ENCODE results near the gene KRT7.
A peak's percentile ranks its signal among the peaks of the same experiment; 100 is the strongest.
"Not testable (repeated sequence)": the region's sequence is repeated elsewhere in the genome, so short reads cannot be mapped to it uniquely, and the experiment has no call there.

The KRT7 gene

DNA sequence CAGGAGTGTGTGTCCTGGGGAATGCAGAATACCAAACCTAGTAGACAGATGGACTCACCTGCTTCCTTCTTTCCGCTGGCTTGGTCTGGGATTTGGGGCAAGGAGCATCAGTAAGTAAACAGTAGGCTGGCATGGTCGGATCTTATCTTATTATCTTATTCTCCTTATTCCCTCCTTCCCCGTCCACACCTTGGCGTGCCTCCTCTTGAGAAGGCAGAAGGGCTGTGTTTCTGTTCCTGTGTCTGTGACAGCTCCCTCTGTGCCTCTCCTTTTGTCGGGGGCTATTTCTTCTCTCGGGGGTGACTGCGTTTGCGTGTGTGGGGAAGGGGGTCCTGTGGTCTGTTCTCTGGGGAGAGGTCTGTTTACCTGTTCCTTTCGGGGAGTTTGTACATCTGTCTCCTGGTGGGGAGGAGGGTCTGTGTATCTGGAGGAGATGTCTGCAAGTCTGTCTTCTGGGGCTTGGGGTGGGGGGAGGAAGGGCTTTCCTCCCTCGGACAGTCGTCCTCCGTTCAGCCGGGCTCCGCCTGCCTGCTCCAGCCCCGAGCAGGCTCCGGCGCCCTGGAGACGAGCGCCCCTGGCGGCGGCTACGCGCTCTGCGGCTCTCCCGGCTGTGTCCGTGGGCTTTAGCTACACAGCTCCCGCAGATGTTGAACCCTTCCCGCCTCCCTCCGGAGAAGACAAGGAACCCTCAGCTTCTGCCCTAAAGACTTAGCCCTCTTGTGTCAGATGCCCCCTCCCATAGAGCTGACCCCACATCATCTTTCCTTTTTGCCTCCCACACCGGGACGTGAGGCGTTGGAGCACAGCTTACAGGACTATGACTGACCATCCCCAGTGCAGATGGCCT is 45.8 kb downstream of the KRT7 start:
- DNase-seq (ENCODE audit: low read depth) = peak; percentile 41

DNA sequence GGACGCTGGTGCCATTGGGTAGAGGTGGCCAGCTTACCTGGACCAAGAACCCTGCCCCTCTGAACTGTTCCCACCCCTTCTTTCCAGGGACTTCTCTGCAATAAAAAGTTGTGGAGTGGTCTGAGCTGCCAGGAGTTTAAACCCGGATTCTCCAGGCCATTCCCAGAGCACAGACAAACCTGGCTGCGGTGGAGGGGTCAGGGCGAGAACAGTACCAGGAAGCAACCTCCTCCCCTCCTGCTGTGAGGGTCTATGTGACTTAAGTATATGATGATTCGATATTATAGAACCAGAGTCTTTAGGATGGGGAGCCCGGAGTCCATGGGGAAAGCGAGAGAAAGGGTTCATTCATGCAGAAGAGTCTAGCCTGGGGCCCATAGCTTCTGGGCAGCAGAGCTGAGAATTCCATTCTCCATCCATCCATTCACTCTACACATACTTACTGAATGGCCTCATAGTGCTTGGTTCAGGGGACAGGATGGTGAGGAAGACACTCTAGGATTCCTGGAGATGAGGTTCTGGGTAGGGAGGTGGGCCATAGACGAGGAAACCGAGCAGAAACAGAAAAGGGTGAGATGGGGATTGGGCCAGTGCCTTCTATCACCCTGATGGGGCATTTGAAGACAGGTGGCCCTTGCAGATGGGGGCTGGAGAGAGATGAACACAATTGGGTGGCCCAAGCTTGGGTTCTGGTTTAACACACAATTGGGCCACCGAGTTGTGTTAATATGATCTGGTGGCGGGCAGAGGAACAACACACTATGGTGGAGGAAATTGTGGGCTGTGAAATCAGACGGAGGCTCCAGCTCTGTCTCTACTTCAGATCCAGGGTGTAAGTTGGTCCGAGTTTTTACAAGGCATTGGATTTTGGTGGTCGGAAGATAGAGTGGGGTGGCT is 46.6 kb downstream of the KRT7 start:
- no peak for DNase-seq (ENCODE audit: low read depth)

DNA sequence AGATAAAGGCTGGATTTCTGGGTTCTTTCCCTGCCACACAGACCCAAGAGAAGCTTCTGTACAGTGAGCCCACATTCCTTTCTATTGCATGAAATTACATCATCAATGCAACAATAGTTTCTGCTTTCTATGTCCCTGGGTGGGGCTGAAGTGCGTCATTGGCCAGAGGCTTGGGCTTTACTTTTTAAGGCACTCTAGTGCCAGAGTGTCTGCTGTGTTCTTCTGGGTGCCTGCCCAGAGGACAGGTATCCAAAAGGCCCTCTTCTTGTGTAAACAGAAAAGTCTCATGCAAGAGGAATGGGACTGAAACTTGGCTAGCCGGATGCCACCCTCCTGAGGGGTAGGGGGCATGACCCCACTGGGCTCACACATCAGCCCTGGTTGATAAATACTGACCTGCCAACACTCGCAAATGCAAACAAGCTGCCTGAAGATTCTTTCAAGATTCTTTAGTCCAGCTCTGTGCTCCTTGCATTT is 47.3 kb downstream of the KRT7 start:
- DNase-seq (ENCODE audit: low read depth) = no peak

DNA sequence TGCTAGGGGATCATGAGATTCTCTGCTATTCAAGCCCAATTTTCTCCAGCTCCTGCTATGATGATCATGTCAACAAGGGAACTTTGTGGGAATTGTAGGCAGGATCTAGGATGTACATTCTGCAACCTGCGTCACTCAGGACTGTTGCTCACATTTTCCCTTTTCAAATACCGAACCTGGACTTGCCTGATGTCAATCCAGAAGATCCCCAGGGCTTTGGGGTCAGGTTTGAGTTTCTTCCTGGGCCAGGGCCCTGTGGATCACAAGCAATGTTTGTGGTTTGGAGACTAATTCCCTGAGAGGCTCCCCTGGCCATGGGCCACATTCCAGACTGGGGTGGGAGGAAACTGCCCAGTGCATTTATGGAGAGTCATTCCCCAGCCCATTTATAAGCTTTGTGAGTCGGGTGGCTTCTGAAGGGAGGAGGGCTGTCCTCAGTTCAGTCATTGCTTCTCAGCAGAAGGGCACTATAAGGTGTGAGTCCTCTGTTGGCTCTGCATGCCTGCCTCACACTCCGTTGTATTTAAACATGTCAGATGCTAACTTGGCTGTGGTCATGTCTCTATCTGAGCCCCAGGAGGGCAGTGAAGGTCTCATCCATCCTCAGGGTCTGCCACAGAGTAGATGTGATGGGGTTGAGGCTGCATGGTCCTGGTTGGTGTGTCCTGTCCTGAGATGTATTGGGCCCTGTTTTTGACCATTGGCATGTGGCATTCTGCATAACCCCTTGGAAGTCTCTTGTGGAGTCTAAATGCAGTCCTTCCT is 47.9 kb downstream of the KRT7 start:
- no peak for DNase-seq (ENCODE audit: low read depth)

DNA sequence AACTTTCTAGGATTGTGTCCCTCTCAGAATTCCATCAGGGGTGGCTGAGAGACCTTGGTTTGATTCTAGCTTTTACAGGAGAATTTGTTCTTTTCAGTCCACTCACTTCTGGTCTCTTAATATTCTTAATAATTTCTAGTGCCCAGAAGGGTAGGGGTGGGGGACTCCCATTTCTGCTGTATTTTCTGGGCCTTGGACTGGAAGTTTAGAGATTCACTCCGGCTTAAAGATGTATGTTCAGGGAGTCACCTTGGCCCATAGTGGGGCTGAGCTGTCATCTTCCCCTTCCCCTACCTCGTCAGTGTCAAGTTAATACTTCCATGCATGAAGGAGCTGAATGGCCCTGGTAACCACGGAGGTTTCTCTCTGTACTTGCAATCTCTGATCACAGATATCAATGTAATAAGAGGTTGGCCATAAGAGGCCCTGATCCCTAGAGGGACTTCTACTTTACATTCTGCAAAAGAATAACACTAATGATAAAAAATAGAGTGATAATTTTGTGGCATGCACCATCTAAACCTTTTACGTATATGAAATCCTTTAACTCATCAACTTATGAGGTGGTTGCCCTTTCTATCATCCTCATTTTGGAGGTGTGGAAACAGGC is 51.6 kb downstream of the KRT7 start:
- DNase-seq (ENCODE audit: low read depth) = no peak

DNA sequence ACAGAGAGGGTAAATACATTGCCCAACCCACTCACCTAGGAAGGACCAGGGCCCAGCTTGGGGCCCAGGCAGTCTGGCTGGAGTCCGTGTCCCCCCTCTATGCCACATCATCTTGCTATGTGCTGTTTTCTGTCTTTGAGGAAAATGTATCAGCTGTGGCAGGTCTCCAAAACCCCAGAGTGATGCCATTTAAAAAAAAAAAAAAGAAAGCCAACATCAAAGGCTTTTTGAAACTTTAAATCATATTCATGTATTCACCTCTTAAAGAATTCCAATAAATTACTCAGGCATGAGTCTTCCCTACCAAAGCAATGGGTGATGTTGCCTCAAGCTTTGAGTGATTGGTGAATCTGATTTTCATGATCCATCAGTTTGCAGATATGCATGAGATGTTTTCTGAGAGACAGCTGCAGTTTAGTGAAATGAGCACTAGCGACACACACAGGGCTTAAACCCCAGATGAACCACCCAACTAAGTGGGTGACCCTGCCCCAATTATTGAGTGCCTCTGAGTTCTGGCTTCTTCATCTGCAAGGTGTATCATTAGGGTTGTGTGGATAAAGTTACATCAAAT is 52.2 kb downstream of the KRT7 start:
- no peak for DNase-seq (ENCODE audit: low read depth)

DNA sequence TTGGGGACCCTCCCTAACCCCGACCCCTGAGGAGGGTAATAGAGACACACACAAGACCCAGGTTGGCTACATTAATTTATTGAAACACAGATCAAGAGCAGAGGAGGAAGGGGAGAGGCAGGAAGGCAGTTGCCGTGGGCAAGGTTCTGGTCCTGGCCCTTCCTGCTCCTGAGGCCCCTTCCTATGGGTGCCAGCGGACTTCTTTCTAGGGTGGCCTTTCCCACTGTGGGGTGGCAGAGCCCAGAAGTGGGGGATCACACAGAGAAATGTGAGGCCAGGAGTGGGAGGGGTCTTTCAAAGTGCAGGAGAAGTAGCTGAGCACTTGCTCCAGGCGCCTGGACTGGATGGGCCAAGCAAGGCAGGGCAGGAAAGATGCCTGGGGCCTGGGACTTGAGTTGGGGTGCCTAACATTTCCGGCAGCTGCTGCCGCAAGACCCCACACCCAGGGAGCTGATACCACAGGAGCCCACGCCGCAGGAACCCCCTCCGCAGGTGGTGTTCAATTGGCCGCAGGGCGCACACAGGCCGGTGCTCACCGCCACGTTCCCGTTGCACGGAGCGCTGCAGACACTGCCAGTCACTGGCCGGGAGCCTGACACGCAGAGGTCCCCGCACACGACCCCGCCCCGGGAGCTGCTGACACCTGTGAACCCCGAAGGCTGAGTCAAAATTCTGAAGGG is 52.9 kb downstream of the KRT7 start:
- DNase-seq (ENCODE audit: low read depth) = no peak

DNA sequence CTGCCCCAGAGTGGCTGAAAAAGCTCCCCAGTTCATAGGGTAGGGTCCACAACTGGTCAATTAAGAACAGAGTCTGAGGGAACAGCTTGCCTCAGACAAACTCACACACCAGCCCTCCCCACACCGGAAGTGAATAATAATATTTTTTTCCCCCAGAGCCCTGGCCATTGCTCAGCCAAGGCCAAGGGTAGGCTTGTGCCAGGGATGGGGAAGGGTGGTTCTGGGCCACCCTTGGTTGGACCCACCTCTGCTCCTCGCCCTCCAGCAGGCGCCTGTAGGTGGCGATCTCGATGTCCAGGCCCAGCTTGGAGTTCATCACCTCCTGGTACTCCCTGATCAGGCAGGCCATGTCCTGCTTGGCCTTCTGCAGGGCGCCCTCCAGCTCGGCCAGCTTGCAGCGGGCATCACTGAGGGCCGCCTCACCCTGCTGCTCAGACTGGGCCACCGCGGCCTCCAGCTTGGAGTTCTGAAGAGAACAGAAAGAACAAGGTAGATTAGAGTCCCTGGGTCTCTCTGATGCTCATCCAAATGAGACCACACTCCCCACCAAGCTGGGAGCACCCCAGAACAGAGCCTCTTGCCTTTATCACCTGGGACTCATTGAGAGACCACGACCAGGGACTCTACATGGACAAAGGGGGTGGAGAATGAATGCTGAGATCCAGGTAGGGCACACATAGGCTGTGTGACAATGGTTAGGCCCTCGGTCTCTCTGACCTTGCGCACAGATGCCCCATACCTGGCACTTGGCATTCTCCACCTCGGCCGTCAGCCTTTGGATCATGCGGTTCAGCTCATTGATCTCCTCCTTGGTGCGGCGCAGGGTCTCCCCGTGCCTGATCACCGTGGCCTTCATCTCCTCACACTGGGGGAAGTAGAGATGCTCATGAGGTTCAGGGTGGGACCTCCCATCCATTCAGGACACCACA is 54.1 kb downstream of the KRT7 start:
- DNase-seq (ENCODE audit: low read depth) = not testable (repeated sequence)

DNA sequence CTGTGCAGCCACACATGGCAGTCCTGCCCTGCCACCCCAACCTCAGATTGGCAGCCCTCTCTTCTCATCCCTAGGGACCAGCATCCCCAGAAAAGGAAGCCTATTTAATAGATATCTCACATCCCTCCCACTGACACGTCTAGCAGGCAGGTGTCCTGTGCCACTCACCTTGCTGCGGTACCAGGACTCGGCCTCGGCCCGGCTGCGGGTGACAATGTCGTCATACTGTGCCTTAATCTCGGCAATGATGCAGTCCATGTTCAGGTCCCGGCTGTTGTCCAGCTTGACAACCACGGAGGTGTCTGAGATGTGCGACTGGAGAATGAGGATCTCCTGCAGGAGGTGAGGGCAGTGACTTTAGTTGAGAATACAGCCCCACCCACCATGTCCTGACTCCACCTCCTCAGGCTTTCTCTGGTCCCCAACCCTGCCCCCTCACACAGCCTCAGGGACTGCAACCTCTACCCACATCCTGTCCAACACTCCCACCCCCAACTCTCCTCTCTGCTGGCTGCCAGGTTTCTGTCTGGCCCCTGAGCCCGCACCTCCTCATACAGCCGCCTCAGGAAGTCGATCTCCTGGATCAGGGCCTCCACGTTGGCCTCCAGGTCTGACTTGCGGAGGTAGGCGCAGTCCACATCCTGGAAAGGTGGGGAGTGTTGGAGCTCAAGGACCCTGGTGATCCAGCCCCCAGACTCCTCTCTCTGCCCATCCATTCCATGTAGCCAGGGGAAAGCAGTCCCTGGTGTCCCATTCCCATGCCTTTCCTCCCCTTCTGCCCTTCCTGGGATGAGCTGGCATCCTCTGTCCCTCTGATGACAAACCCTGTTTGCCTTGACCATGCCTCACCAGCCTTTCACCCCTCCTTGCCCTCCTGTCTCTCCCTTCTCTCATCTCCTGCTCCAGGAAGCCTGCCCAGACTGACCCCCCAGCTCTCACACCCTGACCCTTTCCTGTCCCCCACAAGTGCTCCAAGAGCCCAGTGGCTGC is 55.1 kb downstream of the KRT7 start:
- DNase-seq (ENCODE audit: low read depth) = not testable (repeated sequence)

DNA sequence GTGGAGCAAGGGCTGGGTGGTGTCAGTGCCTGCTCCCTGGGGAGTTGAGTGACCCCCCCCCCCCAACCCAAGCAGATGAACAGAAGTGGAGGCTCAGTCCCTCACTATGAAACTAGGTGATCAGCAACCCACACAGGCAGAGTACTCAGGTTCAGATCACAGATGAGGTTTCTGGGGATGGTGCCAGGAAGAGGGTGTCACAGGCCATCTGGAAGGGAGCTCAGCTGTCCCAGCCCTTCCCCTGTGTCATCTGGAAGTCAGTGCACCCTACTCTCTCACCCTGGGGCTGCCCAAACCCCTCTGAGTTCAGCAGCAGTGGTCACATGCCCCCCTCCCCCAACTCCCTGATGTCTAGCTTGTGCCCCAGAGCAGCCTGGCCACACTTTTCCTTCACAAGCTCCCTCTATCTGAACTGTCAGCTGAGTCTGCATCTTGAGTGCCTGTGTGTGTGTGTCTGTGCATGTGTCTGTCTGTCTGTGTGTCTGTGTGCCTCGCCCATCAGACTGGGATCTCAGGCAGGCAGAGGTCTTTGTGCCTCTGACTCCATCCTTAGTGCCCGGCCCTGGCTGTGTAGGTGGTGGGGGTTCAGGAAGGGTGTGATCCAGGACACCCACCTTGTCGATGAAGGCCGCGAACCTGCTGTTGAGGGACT is 57.6 kb downstream of the KRT7 start:
- not testable (repeated sequence) for DNase-seq (ENCODE audit: low read depth)

DNA sequence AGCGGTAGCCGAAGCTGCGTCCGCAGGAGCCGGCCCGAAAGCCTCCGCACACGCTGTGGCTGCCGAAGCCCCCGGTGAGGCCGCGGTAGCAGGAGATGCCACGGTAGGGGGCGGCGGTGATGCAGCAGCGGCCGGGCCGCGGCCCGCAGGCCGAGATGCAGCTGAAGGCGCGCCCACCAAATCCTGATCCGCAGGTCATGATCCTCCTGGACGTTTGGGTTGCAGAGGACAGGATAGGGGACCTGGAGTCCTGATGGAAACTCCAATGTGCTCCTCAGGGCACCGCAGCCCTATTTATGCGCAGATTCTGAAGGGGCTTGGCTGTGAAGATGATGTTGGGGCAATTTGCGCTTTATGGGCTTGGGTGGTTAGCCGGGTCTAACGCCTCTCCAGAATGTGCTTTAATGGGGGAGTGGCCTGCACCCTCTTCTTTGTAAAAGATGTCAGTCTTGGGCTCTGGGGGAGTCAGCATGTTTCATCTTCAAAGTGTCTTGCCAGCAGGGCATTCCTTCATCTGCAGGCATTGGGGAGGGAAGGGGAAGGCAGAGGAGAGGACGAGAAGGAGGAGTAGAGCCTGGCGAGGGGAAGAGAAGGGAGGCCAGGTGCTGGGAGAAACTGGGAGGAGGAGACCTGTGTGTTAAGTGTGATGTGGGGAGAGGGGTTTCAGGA is 58.4 kb downstream of the KRT7 start, which contains the start of gene KRT81:
TSS of gene KRT81 (minus strand) at position 268 of the 669 bp plus-strand sequence. CDS start at position 199, 69 bp downstream.
- no peak for DNase-seq (ENCODE audit: low read depth)

DNA sequence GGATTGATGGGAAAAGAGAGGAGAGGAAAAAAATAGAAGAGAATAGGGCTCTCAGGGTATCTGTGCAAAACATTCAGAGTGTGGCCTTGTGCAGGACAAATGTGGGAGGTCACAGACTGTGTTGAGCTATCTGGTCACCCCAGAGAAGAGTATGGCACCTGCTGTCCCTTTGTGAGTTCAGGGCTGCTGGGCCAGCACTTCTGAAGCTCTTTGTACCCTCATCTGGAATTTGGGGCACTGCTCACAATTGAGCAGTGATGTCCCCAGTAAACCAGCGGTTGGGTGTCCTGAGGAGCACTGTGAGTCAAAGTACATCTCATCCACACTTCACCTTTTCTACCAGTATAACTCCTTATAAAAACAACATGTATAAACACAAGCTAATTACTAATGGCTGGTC is 60.9 kb downstream of the KRT7 start:
- no peak for DNase-seq (ENCODE audit: low read depth)

DNA sequence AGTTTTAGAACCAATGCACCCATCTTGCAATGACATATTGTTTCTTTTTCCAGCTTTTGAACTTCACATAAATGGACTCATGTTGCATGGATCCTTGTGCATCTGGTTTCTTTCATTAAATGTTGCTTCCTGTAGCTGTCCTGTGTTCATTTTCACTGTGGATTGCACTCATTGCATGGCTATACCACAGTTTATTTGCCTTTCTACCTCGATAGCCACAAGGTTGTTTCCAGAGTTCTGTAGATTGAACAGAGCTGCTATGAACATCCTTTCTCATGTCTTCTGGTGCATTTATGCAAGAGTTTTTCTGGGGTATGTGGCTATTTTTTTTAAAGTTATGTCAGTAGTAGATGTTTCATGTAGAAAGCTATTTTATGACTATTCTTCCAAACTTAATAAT is 61.8 kb downstream of the KRT7 start:
- DNase-seq (ENCODE audit: low read depth) = no peak

DNA sequence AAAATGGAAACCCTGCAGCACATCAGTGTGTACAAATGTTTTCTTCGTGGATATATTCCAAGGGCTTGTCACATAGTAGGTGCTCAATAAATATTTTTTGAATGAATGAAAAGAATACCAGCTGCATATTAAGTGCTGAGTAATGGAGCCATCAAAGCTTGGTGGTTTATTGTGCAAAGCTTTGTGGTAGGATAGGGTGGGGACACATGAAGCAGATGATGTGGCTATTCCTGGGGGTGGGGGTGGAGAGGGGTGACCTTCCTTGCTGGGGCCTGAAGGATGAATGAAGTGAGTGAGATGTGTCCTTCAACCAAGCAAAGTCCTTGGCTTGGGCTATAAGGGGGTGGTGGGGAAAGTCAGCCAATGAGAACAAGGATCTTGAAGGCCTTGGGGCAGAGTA is 62.6 kb downstream of the KRT7 start:
- DNase-seq (ENCODE audit: low read depth) = no peak

DNA sequence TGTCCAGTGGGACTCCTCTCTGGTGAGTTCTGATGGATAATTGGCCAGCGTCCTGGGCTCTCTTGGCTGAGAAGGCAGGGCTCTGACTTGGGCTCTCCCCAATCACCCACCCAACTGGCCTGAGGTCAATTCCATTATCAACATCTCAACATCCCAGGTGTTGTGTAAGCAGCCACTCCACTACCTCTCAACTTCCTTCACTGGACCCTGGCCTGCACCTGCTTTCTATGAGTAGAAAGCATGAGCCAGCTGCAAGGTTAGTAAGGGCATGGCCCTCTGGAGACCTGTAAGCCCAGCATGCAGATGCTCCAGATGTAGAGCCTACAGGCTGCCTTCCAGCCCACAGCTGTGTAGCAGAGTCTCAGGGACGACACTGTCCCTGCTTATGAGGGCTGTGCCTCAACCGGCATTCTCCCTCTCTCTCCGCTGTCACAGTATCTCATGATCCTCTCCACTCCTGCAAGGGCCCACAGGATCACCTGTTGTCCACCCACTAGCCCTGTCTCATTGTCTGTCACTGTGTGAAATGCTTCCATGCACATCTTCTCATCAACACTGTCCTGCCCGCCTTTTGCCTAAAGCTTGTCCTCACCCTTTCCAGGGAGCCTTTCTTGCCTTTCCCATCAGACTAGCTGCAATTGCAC is 63.7 kb downstream of the KRT7 start:
- no peak for DNase-seq (ENCODE audit: low read depth)
